IMR-90 (cell line): ENCODE data around the gene HECW1. TPM values are rescaled to one million over a fixed set of nuclear protein-coding genes. Genes with fewer than 3 reads are reported as not detected.

ENCODE experiments used
- ATAC-seq: fragments of 200-7000 bp; cut with Tn5 transposase; 2 replicates; pipeline ENCODE4 v1.9.1; 2020; ENCODE audit warnings: low read depth, mild to moderate bottlenecking, moderate library complexity
- BruUV-seq: library from RNA; stranded (reverse); fragments of 400-500 nt; replicated peaks from 2 replicates; lab custom pipeline; 2021; lab: Mats Ljungman, UMichigan
- CTCF ChIA-PET: fragments of 300-600 bp; formaldehyde crosslinking; extraction: SDS; loops from one replicate; lab custom pipeline; 2021; ENCODE audit warnings: antibody characterized with exemption; lab: Yijun Ruan, JAX
- POLR2A ChIA-PET: fragments of 300-600 bp; sonication (Branson Sonifier 250); formaldehyde crosslinking; loops from one replicate; lab custom pipeline; 2022; ENCODE audit warnings: antibody characterized with exemption; ENCODE audit not compliant: unreplicated experiment; lab: Charles Lee
- DNase-seq: peaks from one replicate; pipeline ENCODE4 v3.0.0; 2013
- H2AFZ ChIP-seq: replicated peaks from 2 replicates; pipeline ENCODE3; 2013; ENCODE audit warnings: low read length, mild to moderate bottlenecking; ENCODE audit not compliant: poor library complexity
- H2AK5ac ChIP-seq: 2 replicates; pipeline ENCODE4 v1.6.1; 2013; ENCODE audit warnings: low read depth, low read length, inconsistent platforms
- H2AK9ac ChIP-seq: replicated peaks from 2 replicates; pipeline ENCODE3; 2013; ENCODE audit warnings: mild to moderate bottlenecking, low read depth, low read length, moderate library complexity; ENCODE audit not compliant: poor library complexity
- H2BK120ac ChIP-seq: 2 replicates; pipeline ENCODE4 v1.6.1; 2013; ENCODE audit warnings: low read depth, low read length, inconsistent platforms
- H2BK15ac ChIP-seq: 3 replicates; pipeline ENCODE4 v1.6.1; 2013; ENCODE audit warnings: low read depth, low read length, inconsistent platforms
- H2BK20ac ChIP-seq: 2 replicates; pipeline ENCODE4 v1.6.1; 2013; ENCODE audit warnings: low read depth, mild to moderate bottlenecking, inconsistent platforms, low read length, moderate library complexity
- H2BK5ac ChIP-seq: 2 replicates; pipeline ENCODE4 v1.6.1; 2013; ENCODE audit warnings: mild to moderate bottlenecking, low read depth, low read length, inconsistent platforms; ENCODE audit not compliant: poor library complexity, severe bottlenecking
- H3K14ac ChIP-seq: replicated peaks from 2 replicates; pipeline ENCODE4 v1.6.1; 2013; ENCODE audit warnings: low read depth, low read length, inconsistent platforms
- H3K18ac ChIP-seq: 2 replicates; pipeline ENCODE4 v1.6.1; 2013; ENCODE audit warnings: low read depth, low read length, control low read depth
- H3K23ac ChIP-seq: 2 replicates; pipeline ENCODE4 v1.6.1; 2013; ENCODE audit warnings: low read depth, low read length, inconsistent platforms
- H3K27ac ChIP-seq: 2 replicates; pipeline ENCODE4 v1.5.1; 2013; ENCODE audit warnings: mild to moderate bottlenecking, control low read depth, low read length; ENCODE audit not compliant: insufficient read depth
- H3K27me3 ChIP-seq: 2 replicates; pipeline ENCODE4 v1.6.1; 2013; ENCODE audit warnings: low read length; ENCODE audit not compliant: control insufficient read depth, insufficient read depth
- H3K36me3 ChIP-seq: 2 replicates; pipeline ENCODE4 v1.6.1; 2013; ENCODE audit warnings: low read length, mixed read lengths; ENCODE audit not compliant: control insufficient read depth, insufficient read depth
- H3K4ac ChIP-seq: 2 replicates; pipeline ENCODE4 v1.6.1; 2013; ENCODE audit warnings: low read depth, low read length, inconsistent platforms
- H3K4me1 ChIP-seq: 2 replicates; pipeline ENCODE4 v1.6.1; 2013; ENCODE audit warnings: low read length, mixed read lengths; ENCODE audit not compliant: control insufficient read depth, insufficient read depth
- H3K4me2 ChIP-seq: 2 replicates; pipeline ENCODE4 v1.6.1; 2013; ENCODE audit warnings: low read depth, mild to moderate bottlenecking, control low read depth, low read length, moderate library complexity
- H3K4me3 ChIP-seq: 2 replicates; pipeline ENCODE4 v1.5.1; 2013; ENCODE audit warnings: low read depth, mild to moderate bottlenecking, control low read depth, low read length, moderate library complexity; ENCODE audit not compliant: insufficient read depth
- H3K56ac ChIP-seq: 2 replicates; pipeline ENCODE4 v1.6.1; 2013; ENCODE audit warnings: low read length, inconsistent platforms; ENCODE audit not compliant: insufficient read depth; ENCODE audit errors: extremely low read depth
- H3K79me1 ChIP-seq, 2 experiments: 2 replicates each; pipeline ENCODE4 v1.6.1; 2013; ENCODE audit warnings: low read length in 2 of 2, inconsistent platforms in 1 of 2, low read depth in 1 of 2
- H3K9ac ChIP-seq: 2 replicates; pipeline ENCODE4 v1.6.1; 2013; ENCODE audit warnings: low read depth, low read length, control low read depth
- H3K9me1 ChIP-seq: 2 replicates; pipeline ENCODE4 v1.6.1; 2013; ENCODE audit warnings: low read length, inconsistent platforms; ENCODE audit not compliant: insufficient read depth
- H3K9me3 ChIP-seq: 2 replicates; pipeline ENCODE4 v1.6.1; 2013; ENCODE audit warnings: low read length; ENCODE audit not compliant: control insufficient read depth, insufficient read depth
- H4K20me1 ChIP-seq: 2 replicates; pipeline ENCODE4 v1.6.1; 2013; ENCODE audit warnings: low read length, inconsistent platforms; ENCODE audit not compliant: insufficient read depth
- H4K5ac ChIP-seq: 2 replicates; pipeline ENCODE4 v1.6.1; 2013; ENCODE audit warnings: mild to moderate bottlenecking, low read depth, low read length, control low read depth
- H4K8ac ChIP-seq, 2 experiments: 2 replicates each; pipeline ENCODE4 v1.6.1; 2013; ENCODE audit warnings: low read depth in 2 of 2, low read length in 2 of 2, control low read depth in 1 of 2, inconsistent platforms in 1 of 2
- H4K91ac ChIP-seq: 2 replicates; pipeline ENCODE4 v1.6.1; 2013; ENCODE audit warnings: low read depth, low read length, inconsistent platforms; ENCODE audit not compliant: insufficient read depth
- ELK1 ChIP-seq: fragments of 150-350 bp; IDR thresholded peaks from 2 replicates; pipeline ENCODE4 v1.6.1; 2016; ENCODE audit warnings: low read depth, mild to moderate bottlenecking, low read length, moderate library complexity, borderline replicate concordance
- RFX5 ChIP-seq: IDR thresholded peaks from 2 replicates; pipeline ENCODE4 v1.8.0; 2012; ENCODE audit warnings: low read depth, mild to moderate bottlenecking, low read length, moderate library complexity
- WGBS, 2 experiments: methylation state at CpG; one replicate each; pipeline versions ENCODE4 v1.1.5 to v1.1.7; 2013; ENCODE audit warnings: missing lambda C conversion rate in 2 of 2; ENCODE audit not compliant: insufficient read length in 1 of 2; ENCODE audit errors: extremely low coverage in 2 of 2; 5-methylcytosine and 5-hydroxymethylcytosine counted together
- dilution Hi-C: fragments of 300-500 bp; cut with HindIII; formaldehyde crosslinking; loops from one replicate; pipeline ENCODE4 v1.14.3; 2018; ENCODE audit warnings: low sequenced_read_pairs; ENCODE audit not compliant: unreplicated experiment
- in situ Hi-C: fragments of 300-500 bp; cut with MboI; formaldehyde crosslinking; loops from 3 replicates; pipeline ENCODE4 v1.14.3; 2019; ENCODE audit warnings: low sequenced_read_pairs, inconsistent platforms, mixed read lengths
- intact Hi-C: fragments of 100-400 bp; cut with micrococcal nuclease; formaldehyde crosslinking; loops from 2 replicates; pipeline ENCODE4 v1.10.0; 2022
- polyA plus RNA-seq, 3 experiments: library from polyadenylated mRNA; depleted of rRNA; stranded (reverse); fragments of >200 nt; gene quantifications; 2 replicates each; pipeline ENCODE4 v1.2.3, GENCODE V29; 2012; ENCODE audit warnings: low replicate concordance in 1 of 3
- total RNA-seq: library from RNA; depleted of rRNA; stranded (reverse); fragments of >200 nt; gene quantifications from 2 replicates; pipeline ENCODE4 v1.2.3, GENCODE V29; 2012

Gene HECW1
- total and polyA plus RNA-seq, 2 of the 4 experiments (the other 2 are of a cell fraction), result 0.56 to 1.3 TPM

- Histone ChIP-seq H3K23ac (no peak overlapping the region), H3K4me3 (no peak overlapping the region), H2AK9ac (no peak overlapping the region), H3K4me1 (no peaks in the 10 kb centered on the region), H3K79me1 (no peaks in the 10 kb centered on the region), H3K4ac (no peak overlapping the region), H3K9me3 (0 out of 2 replicates have a peak, but pooled peaks cover 1% of the 10 kb centered on the region), H2BK5ac (no peak overlapping the region), H2BK120ac (no peak overlapping the region), H3K27me3 (peaks cover 31% of the 10 kb centered on the region), H3K9me1 (no peaks in the 10 kb centered on the region), H3K14ac (no peak overlapping the region), H3K56ac (no peak overlapping the region), H2AK5ac (no peak overlapping the region), H4K5ac (no peak overlapping the region), H3K4me2 (no peak overlapping the region), H3K9ac (no peak overlapping the region), H3K36me3 (no peaks in the 10 kb centered on the region), H2BK15ac (no peak overlapping the region), H3K18ac (no peak overlapping the region), H3K27ac (no peak overlapping the region), H4K91ac (no peak overlapping the region), H2BK20ac (no peak overlapping the region), H4K8ac (no peak overlapping the region), H2AFZ (no peak overlapping the region), H4K20me1 (peaks cover 5% of the 10 kb centered on the region; the same call in 1 of the 2 replicates)
- in situ Hi-C loops, result no loop called here
- 88% methylated on average over 1 of the region's 2 CpGs; no CpG with 5 or more reads in 1 of the 2 experiments for WGBS, 2 experiments
- no peak for TF ChIP-seq ELK1
- TF ChIP-seq RFX5, result no peak
- POLR2A ChIA-PET, result no interaction called here
- ATAC-seq, result no peak
- CTCF ChIA-PET, result no interaction called here
- dilution Hi-C loops, result no loop called here
- intact Hi-C loops, result no loop called here
- DNase-seq, result no peak
- no TSS peak for BruUV-seq
Observed at GRCh38 chr7:43505412-43505811, 393.0 kb downstream of the HECW1 start.
